Panc1 (cell line): ENCODE data around the gene CTTNBP2. TPM values are rescaled to one million over a fixed set of nuclear protein-coding genes. Genes with fewer than 3 reads are reported as not detected.

Experiments
- ATAC-seq: fragments of 200-7000 bp; cut with Tn5 transposase; 2 replicates; pipeline ENCODE4 v1.9.1; 2020; ENCODE audit warnings: mild to moderate bottlenecking, moderate library complexity
- BruUV-seq: library from RNA; stranded (reverse); fragments of 400-500 nt; replicated peaks from 2 replicates; lab custom pipeline; 2021; lab: Mats Ljungman, UMichigan
- CTCF ChIA-PET: fragments of 300-600 bp; sonication (Branson Sonifier 250); formaldehyde crosslinking; loops from one replicate; lab custom pipeline; 2022; ENCODE audit warnings: antibody characterized with exemption; lab: Charles Lee
- POLR2A ChIA-PET: fragments of 300-600 bp; sonication (Branson Sonifier 250); formaldehyde crosslinking; loops from one replicate; lab custom pipeline; 2022; ENCODE audit warnings: antibody characterized with exemption; lab: Charles Lee
- DNase-seq: peaks from one replicate; pipeline ENCODE4 v3.0.0-alpha.2; 2010; ENCODE audit warnings: low read depth, low spot score
- H3K27ac ChIP-seq: 2 replicates; pipeline ENCODE4 v1.5.1; 2011; ENCODE audit warnings: mild to moderate bottlenecking, low read length, inconsistent platforms
- H3K27me3 ChIP-seq: fragments of 200-500 bp; sonication (Bioruptor generic); 2 replicates; pipeline ENCODE4 v1.6.0; 2014; ENCODE audit warnings: low read length, inconsistent platforms; ENCODE audit not compliant: control insufficient read depth, insufficient read depth
- H3K36me3 ChIP-seq: fragments of 200-500 bp; sonication (Bioruptor generic); 2 replicates; pipeline ENCODE4 v1.5.1; 2014; ENCODE audit warnings: inconsistent platforms, mild to moderate bottlenecking, low read length, moderate library complexity; ENCODE audit not compliant: control insufficient read depth, insufficient read depth
- H3K4me1 ChIP-seq: 2 replicates; pipeline ENCODE4 v1.5.1; 2011; ENCODE audit warnings: inconsistent platforms, mild to moderate bottlenecking, low read length, moderate library complexity; ENCODE audit not compliant: control insufficient read depth, insufficient read depth
- H3K4me3 ChIP-seq, 2 experiments: 2 replicates each; pipeline ENCODE4 v1.5.1; 2011 to 2012; ENCODE audit warnings: low read depth in 2 of 2, low read length in 2 of 2, mild to moderate bottlenecking in 2 of 2, inconsistent platforms in 1 of 2, moderate library complexity in 1 of 2
- H3K9me3 ChIP-seq: fragments of 200-500 bp; sonication (Bioruptor generic); 2 replicates; pipeline ENCODE4 v1.5.1; 2014; ENCODE audit warnings: low read depth, mild to moderate bottlenecking, inconsistent platforms, low read length, moderate library complexity; ENCODE audit not compliant: control insufficient read depth, insufficient read depth
- POLR2AphosphoS5 ChIP-seq: IDR thresholded peaks from 2 replicates; pipeline ENCODE4 v1.6.1; 2012; ENCODE audit warnings: mild to moderate bottlenecking, low read depth, low read length, moderate library complexity
- SIN3A ChIP-seq: IDR thresholded peaks from 2 replicates; pipeline ENCODE4 v1.6.1; 2012; ENCODE audit warnings: low read depth, mild to moderate bottlenecking, low read length, moderate library complexity, borderline replicate concordance; ENCODE audit not compliant: insufficient read depth
- TCF7L2 ChIP-seq: IDR thresholded peaks from 2 replicates; pipeline ENCODE4 v1.6.1; 2011; ENCODE audit warnings: mild to moderate bottlenecking, low read depth, low read length, inconsistent platforms
- in situ Hi-C: cut with HindIII; loops from 2 replicates; pipeline ENCODE4 v1.10.0; 2016; ENCODE audit warnings: low sequenced_read_pairs, low pct_unique_long_range_greater_than_20kb
- intact Hi-C: fragments of 100-400 bp; cut with micrococcal nuclease; formaldehyde crosslinking; loops from one replicate; pipeline ENCODE4 v1.10.0; 2022; ENCODE audit not compliant: unreplicated experiment
- total RNA-seq: library from RNA; stranded (reverse); gene quantifications from one replicate; pipeline ENCODE4 v1.2.1, GENCODE V29; 2021; ENCODE audit not compliant: unreplicated experiment
- TF ChIP-seq, protein P1 (sequence below): fragments of 450-650 bp; IDR thresholded peaks from 2 replicates; pipeline ENCODE4 v1.5.1; 2017; ENCODE audit warnings: mild to moderate bottlenecking
- TF ChIP-seq, protein P2 (sequence below), 2 experiments: IDR thresholded peaks; 2 replicates each; pipeline ENCODE4 v1.6.1; 2011 to 2012; ENCODE audit warnings: low read depth in 2 of 2, control low read depth in 1 of 2, low read length in 1 of 2, mild to moderate bottlenecking in 1 of 2, moderate library complexity in 1 of 2; ENCODE audit not compliant: insufficient read depth in 1 of 2

Gene CTTNBP2
- total RNA-seq, 1 experiment from 2014 or later, result 1.0 TPM

DNA sequence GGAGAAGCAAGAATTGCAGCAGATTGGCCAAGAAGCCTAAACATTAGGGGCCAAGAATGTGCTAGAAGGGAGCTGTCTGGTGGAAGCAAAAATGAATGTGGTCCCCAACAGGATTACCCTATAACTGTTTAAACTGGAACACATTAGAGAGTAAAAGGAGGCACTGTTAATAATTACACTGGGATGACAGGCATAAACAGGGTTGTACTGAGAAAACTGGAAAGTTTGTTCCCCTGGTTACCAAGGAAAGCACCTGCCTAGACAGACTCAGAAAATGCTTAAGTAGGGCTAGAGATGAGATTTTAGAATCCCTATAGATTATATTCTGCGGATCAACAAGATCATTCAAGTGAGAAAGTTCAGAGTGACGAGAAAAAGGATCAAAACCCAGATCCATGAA lies 100.8 kb downstream of the CTTNBP2 start:
- Histone ChIP-seq H3K27ac (no peak overlapping the region), H3K4me3 (no peak overlapping the region), H3K27me3 (no peaks in the 10 kb centered on the region; the same call in 1 of the 2 replicates), H3K9me3 (no peaks in the 10 kb centered on the region), H3K4me1 (no peaks in the 10 kb centered on the region), H3K36me3 (no peaks in the 10 kb centered on the region)
- no peak for ATAC-seq
- TF ChIP-seq, protein P1, sequence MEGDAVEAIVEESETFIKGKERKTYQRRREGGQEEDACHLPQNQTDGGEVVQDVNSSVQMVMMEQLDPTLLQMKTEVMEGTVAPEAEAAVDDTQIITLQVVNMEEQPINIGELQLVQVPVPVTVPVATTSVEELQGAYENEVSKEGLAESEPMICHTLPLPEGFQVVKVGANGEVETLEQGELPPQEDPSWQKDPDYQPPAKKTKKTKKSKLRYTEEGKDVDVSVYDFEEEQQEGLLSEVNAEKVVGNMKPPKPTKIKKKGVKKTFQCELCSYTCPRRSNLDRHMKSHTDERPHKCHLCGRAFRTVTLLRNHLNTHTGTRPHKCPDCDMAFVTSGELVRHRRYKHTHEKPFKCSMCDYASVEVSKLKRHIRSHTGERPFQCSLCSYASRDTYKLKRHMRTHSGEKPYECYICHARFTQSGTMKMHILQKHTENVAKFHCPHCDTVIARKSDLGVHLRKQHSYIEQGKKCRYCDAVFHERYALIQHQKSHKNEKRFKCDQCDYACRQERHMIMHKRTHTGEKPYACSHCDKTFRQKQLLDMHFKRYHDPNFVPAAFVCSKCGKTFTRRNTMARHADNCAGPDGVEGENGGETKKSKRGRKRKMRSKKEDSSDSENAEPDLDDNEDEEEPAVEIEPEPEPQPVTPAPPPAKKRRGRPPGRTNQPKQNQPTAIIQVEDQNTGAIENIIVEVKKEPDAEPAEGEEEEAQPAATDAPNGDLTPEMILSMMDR, result no peak
- TF ChIP-seq, protein P2, sequence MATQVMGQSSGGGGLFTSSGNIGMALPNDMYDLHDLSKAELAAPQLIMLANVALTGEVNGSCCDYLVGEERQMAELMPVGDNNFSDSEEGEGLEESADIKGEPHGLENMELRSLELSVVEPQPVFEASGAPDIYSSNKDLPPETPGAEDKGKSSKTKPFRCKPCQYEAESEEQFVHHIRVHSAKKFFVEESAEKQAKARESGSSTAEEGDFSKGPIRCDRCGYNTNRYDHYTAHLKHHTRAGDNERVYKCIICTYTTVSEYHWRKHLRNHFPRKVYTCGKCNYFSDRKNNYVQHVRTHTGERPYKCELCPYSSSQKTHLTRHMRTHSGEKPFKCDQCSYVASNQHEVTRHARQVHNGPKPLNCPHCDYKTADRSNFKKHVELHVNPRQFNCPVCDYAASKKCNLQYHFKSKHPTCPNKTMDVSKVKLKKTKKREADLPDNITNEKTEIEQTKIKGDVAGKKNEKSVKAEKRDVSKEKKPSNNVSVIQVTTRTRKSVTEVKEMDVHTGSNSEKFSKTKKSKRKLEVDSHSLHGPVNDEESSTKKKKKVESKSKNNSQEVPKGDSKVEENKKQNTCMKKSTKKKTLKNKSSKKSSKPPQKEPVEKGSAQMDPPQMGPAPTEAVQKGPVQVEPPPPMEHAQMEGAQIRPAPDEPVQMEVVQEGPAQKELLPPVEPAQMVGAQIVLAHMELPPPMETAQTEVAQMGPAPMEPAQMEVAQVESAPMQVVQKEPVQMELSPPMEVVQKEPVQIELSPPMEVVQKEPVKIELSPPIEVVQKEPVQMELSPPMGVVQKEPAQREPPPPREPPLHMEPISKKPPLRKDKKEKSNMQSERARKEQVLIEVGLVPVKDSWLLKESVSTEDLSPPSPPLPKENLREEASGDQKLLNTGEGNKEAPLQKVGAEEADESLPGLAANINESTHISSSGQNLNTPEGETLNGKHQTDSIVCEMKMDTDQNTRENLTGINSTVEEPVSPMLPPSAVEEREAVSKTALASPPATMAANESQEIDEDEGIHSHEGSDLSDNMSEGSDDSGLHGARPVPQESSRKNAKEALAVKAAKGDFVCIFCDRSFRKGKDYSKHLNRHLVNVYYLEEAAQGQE (IDR thresholded peaks at IDR 0.05; ENCODE audit: insufficient read depth in 1 of 2, low read depth in 2 of 2, low read length in 1 of 2), result no peak
- no peak for TF ChIP-seq POLR2AphosphoS5
- TF ChIP-seq TCF7L2, result no peak
- no peak for TF ChIP-seq SIN3A
- intact Hi-C loops, result no loop called here
- BruUV-seq, result no TSS peak
- POLR2A ChIA-PET, result no interaction called here
- CTCF ChIA-PET, result no interaction called here
- no peak for DNase-seq
- in situ Hi-C loops, result no loop called here

DNA sequence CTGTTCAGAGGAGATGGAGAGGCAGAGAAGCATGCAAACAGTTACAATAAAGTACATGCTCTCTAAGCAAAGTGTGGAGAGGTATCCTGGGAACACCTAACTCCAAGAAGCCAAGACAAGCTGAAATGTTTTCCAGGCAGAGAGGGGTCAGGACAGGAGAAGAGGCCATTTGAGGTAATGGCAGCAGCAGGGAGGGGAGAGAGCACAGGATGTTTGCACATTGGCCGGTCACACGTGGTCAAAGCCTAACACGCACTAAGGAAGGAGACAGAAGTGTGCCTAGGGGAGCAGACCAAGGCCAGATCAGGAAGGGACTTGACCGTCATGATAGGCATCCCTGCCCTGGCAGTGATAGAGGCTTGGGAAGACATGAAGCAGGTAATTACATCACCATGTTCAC lies 101.5 kb downstream of the CTTNBP2 start:
- Histone ChIP-seq H3K4me1 (no peaks in the 10 kb centered on the region), H3K27me3 (no peaks in the 10 kb centered on the region; the same call in 1 of the 2 replicates), H3K4me3 (no peak overlapping the region), H3K36me3 (no peaks in the 10 kb centered on the region), H3K9me3 (no peaks in the 10 kb centered on the region), H3K27ac (no peak overlapping the region)
- in situ Hi-C loops, result no loop called here
- no peak for TF ChIP-seq POLR2AphosphoS5
- TF ChIP-seq, protein P1, result no peak
- TF ChIP-seq, protein P2 (IDR thresholded peaks at IDR 0.05; ENCODE audit: insufficient read depth in 1 of 2, low read depth in 2 of 2, low read length in 1 of 2), result no peak
- TF ChIP-seq TCF7L2, result no peak
- no peak for TF ChIP-seq SIN3A
- intact Hi-C loops, result no loop called here
- BruUV-seq, result no TSS peak
- ChIA-PET POLR2A (no interaction called here), CTCF (no interaction called here)
- ATAC-seq (no peak), DNase-seq (no peak)
